ENCODE data around the gene FLRT2.

DNA sequence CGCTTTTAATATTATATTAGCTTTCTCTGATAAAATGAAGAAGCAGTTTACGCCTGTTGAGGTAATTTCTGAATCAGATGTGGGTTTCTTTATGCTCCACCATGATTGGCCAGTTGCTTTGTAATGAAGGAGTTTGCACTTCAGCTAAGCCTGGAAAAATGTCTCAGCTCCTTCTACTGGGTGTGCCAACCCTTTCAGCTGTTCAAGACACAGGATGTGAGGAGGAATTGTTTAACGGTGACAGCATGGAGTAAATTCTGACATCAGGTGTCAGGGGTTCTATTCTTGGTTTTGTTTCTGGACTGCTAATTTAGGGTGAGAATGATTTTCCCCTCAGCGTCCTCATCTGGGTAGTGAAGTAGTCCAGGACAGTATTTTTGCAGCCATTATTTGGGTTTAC is 43.5 kb downstream of the FLRT2 start:
- TF ChIP-seq, protein P1, sequence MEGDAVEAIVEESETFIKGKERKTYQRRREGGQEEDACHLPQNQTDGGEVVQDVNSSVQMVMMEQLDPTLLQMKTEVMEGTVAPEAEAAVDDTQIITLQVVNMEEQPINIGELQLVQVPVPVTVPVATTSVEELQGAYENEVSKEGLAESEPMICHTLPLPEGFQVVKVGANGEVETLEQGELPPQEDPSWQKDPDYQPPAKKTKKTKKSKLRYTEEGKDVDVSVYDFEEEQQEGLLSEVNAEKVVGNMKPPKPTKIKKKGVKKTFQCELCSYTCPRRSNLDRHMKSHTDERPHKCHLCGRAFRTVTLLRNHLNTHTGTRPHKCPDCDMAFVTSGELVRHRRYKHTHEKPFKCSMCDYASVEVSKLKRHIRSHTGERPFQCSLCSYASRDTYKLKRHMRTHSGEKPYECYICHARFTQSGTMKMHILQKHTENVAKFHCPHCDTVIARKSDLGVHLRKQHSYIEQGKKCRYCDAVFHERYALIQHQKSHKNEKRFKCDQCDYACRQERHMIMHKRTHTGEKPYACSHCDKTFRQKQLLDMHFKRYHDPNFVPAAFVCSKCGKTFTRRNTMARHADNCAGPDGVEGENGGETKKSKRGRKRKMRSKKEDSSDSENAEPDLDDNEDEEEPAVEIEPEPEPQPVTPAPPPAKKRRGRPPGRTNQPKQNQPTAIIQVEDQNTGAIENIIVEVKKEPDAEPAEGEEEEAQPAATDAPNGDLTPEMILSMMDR (conservative IDR thresholded peaks at IDR 0.05), result no peak
- TF ChIP-seq EZH2 (IDR thresholded peaks at IDR 0.05; ENCODE audit: low read depth), result no peak
